Activated T-cell treated with anti-CD3 and anti-CD28 coated beads for 48 hours (primary cell): Measurements from ENCODE around the gene TEX264.

Source experiments
- DNase-seq: peaks from one replicate; pipeline ENCODE4 v3.0.0-alpha.2; 2020; ENCODE audit warnings: low read depth

TEX264 gene

GRCh38 chr3:51673802-51674654 lies 3.0 kb downstream of the TEX264 start:
- no peak for DNase-seq

DNA sequence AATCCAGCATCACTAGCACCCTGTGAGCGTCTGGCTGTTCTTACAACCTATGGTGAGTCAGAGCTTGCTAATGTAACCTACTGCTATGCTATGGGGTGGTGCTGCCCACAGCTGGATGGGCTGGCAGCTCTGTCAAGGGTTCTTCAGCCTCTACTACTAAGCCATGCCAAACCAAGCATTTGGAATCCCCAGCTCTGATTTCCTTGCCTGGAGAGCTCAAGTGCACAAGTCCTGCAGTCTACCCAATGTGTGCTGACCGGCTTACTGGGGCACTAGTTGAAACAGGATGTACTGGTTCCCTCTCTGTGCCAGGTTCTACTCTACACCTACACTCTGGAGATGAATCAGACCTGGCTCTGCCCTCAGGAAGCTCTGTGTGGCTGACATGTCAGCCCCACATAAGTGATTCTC lies 4.2 kb downstream of the TEX264 start:
- no peak for DNase-seq

GRCh38 chr3:51676102-51676640 lies 5.1 kb downstream of the TEX264 start:
- no peak for DNase-seq

DNA sequence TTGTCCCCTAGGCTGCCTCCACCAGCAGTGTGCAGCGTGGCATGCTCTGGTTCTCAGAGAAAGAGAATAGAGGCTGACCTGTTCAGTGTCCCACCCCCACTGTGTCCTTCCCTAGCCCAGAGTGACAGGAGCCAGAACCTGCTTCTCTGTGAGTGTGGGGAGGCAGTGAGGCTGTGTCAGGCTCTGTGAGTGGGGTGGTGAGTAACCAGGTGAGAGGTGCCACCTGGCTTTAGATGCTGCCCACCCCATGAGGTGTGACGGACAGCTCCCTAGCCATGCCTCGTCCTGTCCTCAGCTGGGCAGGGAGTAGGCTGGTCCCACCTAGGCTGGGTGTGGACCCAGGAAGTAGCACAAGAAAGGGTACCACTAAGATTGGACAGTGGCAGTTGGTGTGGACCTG lies 6.3 kb downstream of the TEX264 start:
- no peak for DNase-seq

- no peak for DNase-seq
Measured at GRCh38 chr3:51678186-51678585, 7.1 kb downstream of the TEX264 start.

DNA sequence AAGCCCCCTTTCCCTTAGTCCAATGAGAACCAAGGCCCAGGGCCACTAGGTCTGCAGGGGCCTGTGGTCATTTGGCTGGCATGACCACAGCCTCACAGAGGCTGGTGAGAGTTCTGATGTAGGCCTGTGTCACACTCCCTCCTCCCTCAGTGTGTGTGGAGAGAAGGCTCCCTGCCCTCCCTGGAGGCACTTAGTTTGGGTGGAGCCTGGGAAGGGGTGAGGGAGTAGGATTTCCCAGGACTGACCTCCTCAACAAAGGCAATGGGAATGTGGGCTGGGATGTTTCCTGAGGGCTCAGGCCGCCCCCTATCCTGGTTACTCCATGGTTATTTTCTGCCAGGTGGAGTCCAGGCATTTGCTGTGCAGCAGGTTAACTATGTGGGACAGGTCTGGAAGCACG lies 7.6 kb downstream of the TEX264 start:
- no peak for DNase-seq

DNA sequence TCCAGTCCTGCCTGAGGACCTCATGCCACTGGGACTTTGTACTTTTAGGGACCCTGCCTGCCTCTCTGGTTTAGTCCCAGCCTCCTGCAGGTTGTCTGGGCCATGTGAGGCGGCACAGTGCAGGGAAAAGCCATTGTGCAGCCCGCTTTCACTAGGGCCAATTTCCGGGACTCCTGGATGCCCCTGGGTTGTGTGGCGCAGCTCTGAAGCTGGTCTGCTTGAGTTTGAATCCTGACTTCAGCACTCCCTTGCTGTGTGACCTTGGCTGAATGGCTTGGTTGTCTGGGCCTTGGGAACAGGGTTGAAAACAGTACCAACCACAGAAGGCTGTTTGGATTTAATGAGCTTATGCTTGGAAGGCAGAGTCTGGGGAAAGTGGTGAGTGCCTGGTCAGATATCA lies 8.3 kb downstream of the TEX264 start:
- DNase-seq = no peak

DNA sequence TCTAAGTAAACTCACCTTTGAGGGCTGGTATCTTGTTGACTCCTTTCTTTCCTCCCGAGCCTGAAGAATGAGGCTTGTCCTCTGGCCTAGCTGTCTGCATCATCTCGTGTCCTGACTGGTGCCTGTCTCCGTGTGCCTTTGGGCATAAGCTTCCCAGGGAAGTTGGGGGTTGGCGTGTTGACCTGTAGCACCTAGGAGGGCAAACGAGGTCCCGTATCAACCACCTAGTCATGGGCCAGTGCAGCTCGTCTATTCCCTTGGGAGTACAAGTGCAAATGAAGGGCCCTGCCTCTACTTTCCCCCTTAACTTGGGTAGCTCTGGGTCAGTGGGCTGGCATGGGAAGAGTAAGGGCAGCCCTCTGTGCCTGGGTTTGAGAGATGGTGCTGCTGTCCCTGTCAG lies 8.7 kb downstream of the TEX264 start:
- DNase-seq = no peak

GRCh38 chr3:51680196-51680595 lies 9.1 kb downstream of the TEX264 start:
- DNase-seq = no peak

GRCh38 chr3:51680663-51681230 lies 9.7 kb downstream of the TEX264 start:
- no peak for DNase-seq

DNA sequence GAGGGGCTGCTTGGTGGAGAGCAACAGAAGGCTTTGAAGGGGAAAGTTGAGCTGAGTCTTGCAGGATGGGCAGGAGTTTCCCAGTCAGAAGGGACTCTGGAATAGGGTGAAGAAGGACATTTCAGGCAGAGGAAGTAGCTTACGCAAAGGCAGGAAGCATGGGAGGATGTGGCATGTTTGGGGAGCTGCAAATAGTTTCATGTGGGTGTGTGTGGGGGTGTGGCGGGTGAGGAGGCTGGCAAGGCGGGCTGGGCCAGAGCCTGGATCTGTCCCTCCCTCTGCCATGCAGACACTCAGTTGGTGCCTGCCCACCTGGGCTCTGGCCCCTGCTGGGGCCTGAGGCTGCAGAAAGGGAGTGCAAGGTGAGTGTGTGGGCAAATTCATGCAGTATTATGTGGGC lies 10.4 kb downstream of the TEX264 start:
- no peak for DNase-seq

DNA sequence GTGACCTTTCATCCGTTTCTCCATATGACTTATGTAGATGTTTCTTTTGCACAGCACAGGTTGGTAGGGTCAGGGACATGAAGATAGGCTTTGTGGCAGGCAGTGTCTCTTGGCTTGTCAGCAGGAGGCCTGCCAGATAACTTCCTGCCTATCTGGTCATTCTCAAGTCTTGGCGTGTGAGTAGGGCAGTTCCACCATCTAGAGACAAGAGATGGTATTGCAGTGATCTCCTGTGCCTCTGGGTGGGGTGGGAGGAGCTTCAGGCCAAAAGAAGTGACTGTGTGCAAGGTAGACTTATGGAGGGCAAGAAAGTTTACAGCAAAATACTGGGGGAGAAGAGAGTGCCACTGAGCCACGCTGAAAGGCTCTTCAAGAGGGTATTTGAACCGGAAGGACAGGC lies 11.0 kb downstream of the TEX264 start:
- peak; percentile 59 for DNase-seq

- DNase-seq = no peak
Measured at GRCh38 chr3:51682526-51682925, 11.5 kb downstream of the TEX264 start.

DNA sequence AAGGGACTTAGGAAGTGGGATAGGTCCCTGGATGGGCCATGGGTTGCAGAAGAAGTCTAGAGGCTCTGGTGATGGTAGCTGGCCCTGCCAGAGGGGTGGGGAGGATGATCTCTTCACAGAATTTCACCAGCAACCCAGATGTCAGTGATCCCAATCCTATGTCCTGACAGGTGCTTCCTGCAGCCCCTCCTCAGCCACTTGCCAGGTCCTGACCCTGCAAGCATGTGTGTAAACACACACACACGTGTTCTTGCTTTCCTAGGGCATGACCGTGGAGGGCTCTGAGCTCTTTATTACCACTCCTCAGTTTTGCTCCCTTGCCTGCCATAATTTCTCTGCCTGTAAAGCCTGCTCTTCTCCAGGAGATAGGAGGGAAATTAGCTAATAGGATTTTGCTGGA lies 12.5 kb downstream of the TEX264 start:
- DNase-seq = no peak

DNA sequence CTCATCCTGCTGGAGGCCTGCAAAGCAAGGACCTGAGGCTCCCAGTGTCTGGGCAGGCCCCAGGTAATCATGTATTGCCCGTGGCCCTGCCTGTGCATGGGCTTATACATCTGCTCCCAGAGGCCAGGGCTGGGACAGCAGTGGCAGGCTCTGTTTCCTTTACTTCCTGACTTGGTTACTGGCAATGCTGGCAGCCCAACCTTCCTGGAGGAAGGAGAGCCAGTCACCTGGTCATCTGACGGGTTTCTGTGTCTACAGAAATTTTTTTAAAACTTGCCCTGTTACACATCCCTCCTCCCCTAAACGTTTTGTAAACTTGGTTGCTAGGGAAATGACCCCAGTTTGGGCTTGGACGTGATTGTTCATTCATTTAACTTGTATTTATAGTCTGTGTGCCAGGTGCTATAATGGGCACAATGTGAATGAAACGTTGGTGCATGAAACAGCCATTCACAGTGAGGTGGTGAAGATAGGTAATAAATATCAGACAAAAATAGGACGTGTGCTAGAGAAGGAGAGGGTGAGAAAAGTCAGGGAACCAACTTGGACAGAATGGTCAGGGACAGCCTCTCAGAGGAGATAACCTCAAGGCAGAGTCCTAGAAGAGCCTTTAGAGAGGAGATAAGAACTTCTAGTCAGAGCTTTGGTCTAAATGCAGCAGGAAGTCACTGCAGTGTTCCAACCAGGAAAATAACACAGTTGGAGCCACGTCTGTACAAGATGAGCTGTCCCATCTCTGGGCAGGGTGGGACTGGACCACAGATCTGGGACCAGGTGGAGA lies 14.1 kb downstream of the TEX264 start:
- DNase-seq = no peak

DNA sequence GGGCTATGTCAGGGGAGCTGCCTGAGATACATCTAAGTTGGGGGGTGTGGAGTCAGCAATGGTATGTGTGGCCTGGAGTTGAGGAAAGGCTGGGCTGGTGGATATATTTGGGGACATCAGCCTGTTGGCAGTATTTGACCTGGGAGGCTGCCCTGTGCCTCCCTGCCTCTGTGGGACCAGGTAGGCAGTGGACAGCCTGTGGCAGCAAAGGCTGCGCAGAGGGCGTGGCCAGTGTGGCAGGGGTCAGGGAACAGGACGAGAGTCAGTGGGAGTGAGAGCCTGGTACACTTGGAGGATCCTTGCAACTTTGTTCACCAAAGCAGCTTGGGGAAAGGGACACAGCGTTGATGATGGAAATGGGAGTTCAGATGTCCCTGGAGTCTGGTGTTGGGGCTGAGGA lies 15.0 kb downstream of the TEX264 start:
- no peak for DNase-seq

- DNase-seq = peak; percentile 71
Measured at GRCh38 chr3:51686512-51687215, 15.6 kb downstream of the TEX264 start.

DNA sequence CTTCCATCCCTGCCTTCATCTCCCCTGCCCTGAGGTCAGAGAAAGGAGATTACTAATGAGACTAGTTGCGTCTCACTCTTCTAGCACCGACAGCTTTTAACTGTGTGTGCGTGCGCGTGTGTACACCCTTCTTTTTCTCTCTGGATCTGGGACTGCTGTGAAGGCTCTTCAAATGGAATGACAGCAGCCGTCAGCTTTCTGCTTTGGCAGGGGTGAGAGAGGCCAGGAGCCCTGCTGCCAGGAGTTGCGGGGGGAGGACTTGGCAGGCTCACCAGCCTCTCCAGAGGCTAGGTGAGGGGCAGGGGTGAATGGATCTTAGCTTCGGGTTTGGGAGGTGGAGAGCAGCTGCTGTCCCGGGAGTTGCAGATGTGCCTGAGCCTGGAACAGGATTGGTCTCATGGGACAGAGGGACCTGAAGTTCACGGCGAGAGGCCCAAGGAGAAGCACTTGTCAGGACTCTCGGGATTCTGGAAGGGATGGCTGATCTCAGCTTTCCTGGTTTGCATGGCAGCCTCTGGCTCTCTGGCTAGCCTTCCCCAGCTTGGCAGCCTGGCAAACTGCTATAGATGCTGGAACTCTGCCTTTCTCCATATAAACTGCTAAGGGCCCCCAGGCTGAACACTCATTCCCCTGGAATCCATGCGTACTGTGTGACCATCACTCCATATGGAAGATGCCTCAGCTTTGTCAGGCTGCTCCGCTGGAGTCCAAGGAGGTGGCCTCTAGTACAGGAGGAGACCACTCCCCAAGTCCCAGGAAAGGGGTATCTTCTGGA lies 16.6 kb downstream of the TEX264 start:
- DNase-seq = no peak

- DNase-seq = no peak
Measured at GRCh38 chr3:51688206-51688600, 17.2 kb downstream of the TEX264 start.

GRCh38 chr3:51691021-51691420 lies 20.0 kb downstream of the TEX264 start:
- no peak for DNase-seq

- DNase-seq = no peak
Measured at GRCh38 chr3:51691949-51692348, 20.9 kb downstream of the TEX264 start.
